MG63 (cell line): ENCODE measurements around the gene AGTR1. TPM values are rescaled to one million over a fixed set of nuclear protein-coding genes. Genes with fewer than 3 reads are reported as not detected.

ENCODE experiments used
- DNase-seq: peaks from one replicate; pipeline ENCODE4 v3.0.0-alpha.2; 2020
- H3K27me3 ChIP-seq: fragments of 250-450 bp; sonication (Bioruptor Pico); 2 replicates; pipeline ENCODE4 v1.5.1; 2020; ENCODE audit warnings: mild to moderate bottlenecking, moderate library complexity
- H3K36me3 ChIP-seq: fragments of 250-450 bp; sonication (Bioruptor Pico); 2 replicates; pipeline ENCODE4 v1.5.1; 2020; ENCODE audit warnings: mild to moderate bottlenecking, moderate library complexity
- H3K4me3 ChIP-seq: fragments of 250-450 bp; sonication (Bioruptor Pico); 2 replicates; pipeline ENCODE4 v1.5.1; 2020; ENCODE audit warnings: mild to moderate bottlenecking, moderate library complexity
- H3K9me3 ChIP-seq: fragments of 250-450 bp; sonication (Bioruptor Pico); 2 replicates; pipeline ENCODE4 v1.5.1; 2020; ENCODE audit warnings: mild to moderate bottlenecking, moderate library complexity
- total RNA-seq: library from RNA; depleted of rRNA; stranded (reverse); fragments of >200 nt; shearing (Covaris generic); gene quantifications from 2 replicates; pipeline ENCODE4 v1.2.3, GENCODE V29; 2014; ENCODE audit warnings: low replicate concordance

The AGTR1 gene
- total RNA-seq, 1 experiment from 2014 or later = not detected

- Histone ChIP-seq H3K36me3 (no peaks in the 10 kb centered on the region), H3K27me3 (no peaks in the 10 kb centered on the region), H3K4me3 (no peak overlapping the region), H3K9me3 (no peaks in the 10 kb centered on the region)
- DNase-seq = no peak
These were observed 13.0 kb downstream of the AGTR1 start for GRCh38 chr3:148710665-148711064.

GRCh38 chr3:148711981-148712666 is 14.4 kb downstream of the AGTR1 start:
- no peaks in the 10 kb centered on the region for H3K36me3 ChIP-seq
- H3K9me3 ChIP-seq = no peaks in the 10 kb centered on the region
- DNase-seq = no peak
- H3K4me3 ChIP-seq = no peak overlapping the region
- H3K27me3 ChIP-seq = no peaks in the 10 kb centered on the region

GRCh38 chr3:148714521-148714920 is 16.8 kb downstream of the AGTR1 start:
- Histone ChIP-seq H3K4me3 (no peak overlapping the region), H3K27me3 (no peaks in the 10 kb centered on the region), H3K9me3 (no peaks in the 10 kb centered on the region), H3K36me3 (no peaks in the 10 kb centered on the region)
- DNase-seq = no peak

GRCh38 chr3:148716657-148717056 is 19.0 kb downstream of the AGTR1 start:
- Histone ChIP-seq H3K36me3 (no peaks in the 10 kb centered on the region), H3K27me3 (no peaks in the 10 kb centered on the region), H3K4me3 (no peak overlapping the region), H3K9me3 (no peaks in the 10 kb centered on the region)
- no peak for DNase-seq

GRCh38 chr3:148717885-148718561 is 20.3 kb downstream of the AGTR1 start:
- Histone ChIP-seq H3K27me3 (no peaks in the 10 kb centered on the region), H3K36me3 (no peaks in the 10 kb centered on the region), H3K4me3 (no peak overlapping the region), H3K9me3 (no peaks in the 10 kb centered on the region)
- no peak for DNase-seq

GRCh38 chr3:148718982-148719862 is 21.5 kb downstream of the AGTR1 start:
- DNase-seq = no peak
- Histone ChIP-seq H3K36me3 (no peaks in the 10 kb centered on the region), H3K27me3 (no peaks in the 10 kb centered on the region), H3K9me3 (no peaks in the 10 kb centered on the region), H3K4me3 (no peak overlapping the region)

- Histone ChIP-seq H3K27me3 (no peaks in the 10 kb centered on the region), H3K4me3 (no peak overlapping the region), H3K9me3 (no peaks in the 10 kb centered on the region), H3K36me3 (no peaks in the 10 kb centered on the region)
- DNase-seq = no peak
These were observed 23.2 kb downstream of the AGTR1 start for GRCh38 chr3:148720873-148721272.

GRCh38 chr3:148723631-148724030 is 25.9 kb downstream of the AGTR1 start:
- no peaks in the 10 kb centered on the region for H3K27me3 ChIP-seq
- H3K4me3 ChIP-seq = no peak overlapping the region
- no peaks in the 10 kb centered on the region for H3K9me3 ChIP-seq
- H3K36me3 ChIP-seq = no peaks in the 10 kb centered on the region
- peak; percentile 49 for DNase-seq

GRCh38 chr3:148727231-148727630 is 29.5 kb downstream of the AGTR1 start:
- no peaks in the 10 kb centered on the region for H3K36me3 ChIP-seq
- H3K9me3 ChIP-seq = no peaks in the 10 kb centered on the region
- no peaks in the 10 kb centered on the region for H3K27me3 ChIP-seq
- H3K4me3 ChIP-seq = no peak overlapping the region
- DNase-seq = peak; percentile 53

GRCh38 chr3:148728753-148729152 is 31.1 kb downstream of the AGTR1 start:
- Histone ChIP-seq H3K4me3 (no peak overlapping the region), H3K9me3 (no peaks in the 10 kb centered on the region), H3K27me3 (no peaks in the 10 kb centered on the region), H3K36me3 (no peaks in the 10 kb centered on the region)
- no peak for DNase-seq

GRCh38 chr3:148729476-148730055 is 31.9 kb downstream of the AGTR1 start:
- Histone ChIP-seq H3K36me3 (no peaks in the 10 kb centered on the region), H3K27me3 (no peaks in the 10 kb centered on the region), H3K4me3 (no peak overlapping the region), H3K9me3 (no peaks in the 10 kb centered on the region)
- no peak for DNase-seq

GRCh38 chr3:148730676-148731075 is 33.0 kb downstream of the AGTR1 start:
- H3K4me3 ChIP-seq = no peak overlapping the region
- H3K9me3 ChIP-seq = no peaks in the 10 kb centered on the region
- no peak for DNase-seq
- no peaks in the 10 kb centered on the region for H3K36me3 ChIP-seq
- H3K27me3 ChIP-seq = no peaks in the 10 kb centered on the region

GRCh38 chr3:148735597-148735996 is 37.9 kb downstream of the AGTR1 start:
- H3K36me3 ChIP-seq = no peaks in the 10 kb centered on the region
- H3K27me3 ChIP-seq = no peaks in the 10 kb centered on the region
- no peaks in the 10 kb centered on the region for H3K9me3 ChIP-seq
- no peak overlapping the region for H3K4me3 ChIP-seq
- DNase-seq = peak; percentile 38

GRCh38 chr3:148736086-148736485 is 38.4 kb downstream of the AGTR1 start:
- no peak for DNase-seq
- H3K36me3 ChIP-seq = no peaks in the 10 kb centered on the region
- no peaks in the 10 kb centered on the region for H3K27me3 ChIP-seq
- H3K4me3 ChIP-seq = no peak overlapping the region
- H3K9me3 ChIP-seq = no peaks in the 10 kb centered on the region

- no peaks in the 10 kb centered on the region for H3K9me3 ChIP-seq
- no peak for DNase-seq
- no peaks in the 10 kb centered on the region for H3K36me3 ChIP-seq
- H3K27me3 ChIP-seq = no peaks in the 10 kb centered on the region
- no peak overlapping the region for H3K4me3 ChIP-seq
These were observed 39.4 kb downstream of the AGTR1 start for GRCh38 chr3:148737104-148737530.

- no peak for DNase-seq
- Histone ChIP-seq H3K27me3 (no peaks in the 10 kb centered on the region), H3K4me3 (no peak overlapping the region), H3K9me3 (no peaks in the 10 kb centered on the region), H3K36me3 (no peaks in the 10 kb centered on the region)
These were observed 42.0 kb downstream of the AGTR1 start for GRCh38 chr3:148739720-148740119.

- no peak for DNase-seq
- no peaks in the 10 kb centered on the region for H3K36me3 ChIP-seq
- no peak overlapping the region for H3K4me3 ChIP-seq
- no peaks in the 10 kb centered on the region for H3K9me3 ChIP-seq
- H3K27me3 ChIP-seq = no peaks in the 10 kb centered on the region
These were observed 42.6 kb downstream of the AGTR1 start for GRCh38 chr3:148740291-148740690.
